HCT116 (cell line): ENCODE measurements around the gene IQCK. TPM values are rescaled to one million over a fixed set of nuclear protein-coding genes. Genes with fewer than 3 reads are reported as not detected.

Experiments
- ATAC-seq: fragments of 200-7000 bp; cut with Tn5 transposase; 2 replicates; pipeline ENCODE4 v1.9.1; 2020; ENCODE audit warnings: mild to moderate bottlenecking, moderate library complexity
- BruUV-seq: library from RNA; stranded (reverse); fragments of 400-500 nt; replicated peaks from 2 replicates; lab custom pipeline; 2021; lab: Mats Ljungman, UMichigan
- CTCF ChIA-PET: fragments of 300-600 bp; sonication (Branson Sonifier 250); formaldehyde crosslinking; loops from one replicate; lab custom pipeline; 2021; ENCODE audit warnings: antibody characterized with exemption; lab: Charles Lee
- POLR2A ChIA-PET: fragments of 300-600, 350-600 bp; sonication (Branson Sonifier 250); formaldehyde crosslinking; loops from one replicate; lab custom pipeline; 2021; ENCODE audit warnings: antibody characterized with exemption; lab: Charles Lee
- RAD21 ChIA-PET, 2 experiments: fragments of 300-600 bp; sonication (Branson Sonifier 250); formaldehyde crosslinking; loops; one replicate each; lab custom pipeline; 2023; ENCODE audit warnings: low total read pairs in 2 of 2; ENCODE audit not compliant: uncharacterized antibody in 2 of 2, unreplicated experiment in 2 of 2, low non-redundant PET in 1 of 2; lab: Charles Lee
- DNase-seq: peaks from one replicate; pipeline ENCODE4 v3.0.0-alpha.2; 2010; ENCODE audit warnings: low read depth, low spot score
- H2AFZ ChIP-seq: fragments of 200-600 bp; shearing (Covaris generic), sonication (generic); 2 replicates; pipeline ENCODE4 v1.6.1; 2017; ENCODE audit warnings: low read depth, mixed run types, mixed read lengths, antibody characterized with exemption, low read length; ENCODE audit not compliant: poor library complexity, severe bottlenecking
- H3K27ac ChIP-seq: 2 replicates; pipeline ENCODE4 v1.5.1; 2012; ENCODE audit warnings: low read depth, low read length
- H3K27me3 ChIP-seq: fragments of 200-600 bp; sonication (generic); 2 replicates; pipeline ENCODE4 v1.6.1; 2016; ENCODE audit warnings: mixed run types, low read length, mixed read lengths; ENCODE audit not compliant: insufficient read depth
- H3K36me3 ChIP-seq, 2 experiments: fragments of 200-500 bp in 1 of 2; fragments of 200-600 bp in 1 of 2; sonication (Bioruptor generic) in 1 of 2; sonication (generic) in 1 of 2; 2 replicates each; pipeline versions ENCODE4 v1.5.1 to v1.6.1; 2014 to 2016; ENCODE audit warnings: low read length in 2 of 2, inconsistent platforms in 1 of 2, mixed read lengths in 1 of 2, mixed run types in 1 of 2; ENCODE audit not compliant: insufficient read depth in 2 of 2, control insufficient read depth in 1 of 2
- H3K4me1 ChIP-seq, 2 experiments: fragments of 200-600 bp in 1 of 2; sonication (generic) in 1 of 2; 2 replicates each; pipeline versions ENCODE4 v1.5.1 to v1.6.1; 2012 to 2017; ENCODE audit warnings: low read length in 2 of 2, inconsistent platforms in 1 of 2, mild to moderate bottlenecking in 1 of 2, mixed read lengths in 1 of 2, mixed run types in 1 of 2, moderate library complexity in 1 of 2; ENCODE audit not compliant: insufficient read depth in 2 of 2, control insufficient read depth in 1 of 2
- H3K4me2 ChIP-seq: fragments of 200-600 bp; sonication (generic); 2 replicates; pipeline ENCODE4 v1.6.1; 2017; ENCODE audit warnings: mixed run types, low read length, mixed read lengths
- H3K4me3 ChIP-seq, 2 experiments: fragments of 200-600 bp in 1 of 2; sonication (generic) in 1 of 2; replicated peaks in 1 of 2; 2 replicates each; pipeline ENCODE4 v1.5.1; 2011 to 2016; ENCODE audit warnings: low read length in 2 of 2, control low read depth in 1 of 2, low read depth in 1 of 2, mild to moderate bottlenecking in 1 of 2, mixed read lengths in 1 of 2, mixed run types in 1 of 2
- H3K79me2 ChIP-seq: fragments of 200-600 bp; sonication (generic); 2 replicates; pipeline ENCODE4 v1.6.1; 2017; ENCODE audit warnings: mild to moderate bottlenecking, mixed run types, low read length, moderate library complexity, mixed read lengths; ENCODE audit not compliant: insufficient read depth
- H3K9ac ChIP-seq: fragments of 200-600 bp; sonication (generic); 2 replicates; pipeline ENCODE4 v1.6.1; 2016; ENCODE audit warnings: low read length, mixed read lengths
- H3K9me2 ChIP-seq: fragments of 200-600 bp; sonication (generic), shearing (Covaris generic); 2 replicates; pipeline ENCODE4 v1.6.1; 2017; ENCODE audit warnings: mixed run types, mild to moderate bottlenecking, moderate library complexity; ENCODE audit not compliant: insufficient read depth
- H3K9me3 ChIP-seq, 2 experiments: fragments of 200-500 bp in 1 of 2; fragments of 200-600 bp in 1 of 2; sonication (Bioruptor generic) in 1 of 2; sonication (generic) in 1 of 2; 2 replicates each; pipeline ENCODE4 v1.6.1; 2014 to 2017; ENCODE audit warnings: low read length in 2 of 2, mixed read lengths in 2 of 2, inconsistent platforms in 1 of 2, low read depth in 1 of 2, mild to moderate bottlenecking in 1 of 2, mixed run types in 1 of 2, moderate library complexity in 1 of 2; ENCODE audit not compliant: control insufficient read depth in 1 of 2, insufficient read depth in 1 of 2
- H4K20me1 ChIP-seq: fragments of 200-600 bp; sonication (generic), shearing (Covaris generic); 2 replicates; pipeline ENCODE4 v1.6.1; 2017; ENCODE audit warnings: mixed run types, mild to moderate bottlenecking, moderate library complexity; ENCODE audit not compliant: insufficient read depth
- CTCF ChIP-seq, 3 experiments: fragments of 200-600 bp in 1 of 3; sonication (generic) in 1 of 3; IDR thresholded peaks in 2 of 3; conservative IDR thresholded peaks in 1 of 3; 2 replicates each; pipeline ENCODE4 v1.5.1; 2012 to 2017; ENCODE audit warnings: low read depth in 2 of 3, low read length in 2 of 3, antibody characterized with exemption in 1 of 3, borderline replicate concordance in 1 of 3, control low read depth in 1 of 3, mild to moderate bottlenecking in 1 of 3, mixed read lengths in 1 of 3, mixed run types in 1 of 3, moderate library complexity in 1 of 3; ENCODE audit not compliant: insufficient read depth in 1 of 3
- ELF1 ChIP-seq: IDR thresholded peaks from 2 replicates; pipeline ENCODE4 v1.6.1; 2012; ENCODE audit warnings: low read depth, borderline replicate concordance
- EZH2 ChIP-seq: fragments of 200-600 bp; sonication (generic); IDR thresholded peaks from 2 replicates; pipeline ENCODE4 v1.6.1; 2017; ENCODE audit warnings: antibody characterized with exemption, mixed run types
- MAX ChIP-seq: IDR thresholded peaks from 2 replicates; pipeline ENCODE4 v1.6.1; 2012
- POLR2A ChIP-seq: IDR thresholded peaks from 2 replicates; pipeline ENCODE4 v1.7.0; 2011; ENCODE audit warnings: borderline replicate concordance; ENCODE audit not compliant: insufficient read depth, insufficient read length; ENCODE audit errors: extremely low read depth
- POLR2AphosphoS5 ChIP-seq: IDR thresholded peaks from 2 replicates; pipeline ENCODE4 v1.6.1; 2011; ENCODE audit warnings: mild to moderate bottlenecking, low read depth, low read length, moderate library complexity
- SP1 ChIP-seq: IDR thresholded peaks from 2 replicates; pipeline ENCODE4 v1.6.1; 2012; ENCODE audit warnings: low read depth
- TCF7L2 ChIP-seq: IDR thresholded peaks from 2 replicates; pipeline ENCODE4 v1.7.0; 2011; ENCODE audit warnings: borderline replicate concordance, inconsistent platforms; ENCODE audit not compliant: insufficient read depth, insufficient read length; ENCODE audit errors: extremely low read depth
- intact Hi-C: fragments of 100-400 bp; cut with micrococcal nuclease; formaldehyde crosslinking; loops from 2 replicates; pipeline ENCODE4 v1.10.0; 2022
- total RNA-seq: library from RNA; stranded (reverse); gene quantifications from one replicate; pipeline ENCODE4 v1.2.1, GENCODE V29; 2021; ENCODE audit not compliant: unreplicated experiment

The IQCK gene
- total RNA-seq, 1 experiment from 2014 or later: 11.8 TPM

- Histone ChIP-seq H3K4me2 (no peak overlapping the region), H4K20me1 (no peaks in the 10 kb centered on the region), H3K9me3 (no peaks in the 10 kb centered on the region), H3K9me2 (no peaks in the 10 kb centered on the region), H3K79me2 (no peaks in the 10 kb centered on the region), H3K9ac (no peak overlapping the region), H3K27me3 (no peaks in the 10 kb centered on the region), H3K27ac (no peak overlapping the region), H3K4me1 (no peaks in the 10 kb centered on the region), H3K4me3 (no peak overlapping the region), H3K36me3 (no peaks in the 10 kb centered on the region), H2AFZ (no peak overlapping the region)
- intact Hi-C loops: no loop called here
- no peak for TF ChIP-seq MAX
- no peak for TF ChIP-seq TCF7L2
- no peak for TF ChIP-seq POLR2A
- no TSS peak for BruUV-seq
- ChIA-PET CTCF (no interaction called here), RAD21 (no interaction called here), POLR2A (interaction anchor here (0.5 kb wide), 1 partner anchor 78 kb away, joined by 3 read pairs; no protein-coding TSS in a partner anchor)
- DNase-seq: no peak
- ATAC-seq: no peak
These were observed 143.1 kb downstream of the IQCK start for GRCh38 chr16:19861133-19861532.

GRCh38 chr16:19861811-19862327 is 143.8 kb downstream of the IQCK start:
- no peaks in the 10 kb centered on the region for H3K27me3 ChIP-seq
- no peaks in the 10 kb centered on the region for H4K20me1 ChIP-seq
- CTCF ChIA-PET: interaction anchor here (1.2 kb wide), 1 partner anchor 23 kb away, joined by 3 read pairs; the partner anchor contains the start of gene GPRC5B
- no peaks in the 10 kb centered on the region for H3K4me1 ChIP-seq
- no peak overlapping the region for H3K27ac ChIP-seq
- H3K4me3 ChIP-seq: no peak overlapping the region
- no peaks in the 10 kb centered on the region for H3K9me3 ChIP-seq
- DNase-seq (no peak), ATAC-seq (no peak)
- POLR2A ChIA-PET: no interaction called here
- TF ChIP-seq POLR2AphosphoS5 (no peak), EZH2 (no peak), ELF1 (no peak), CTCF (IDR thresholded peaks at IDR 0.05 in 2 of 3, conservative IDR thresholded peaks at IDR 0.05 in 1 of 3; ENCODE audit: borderline replicate concordance in 1 of 3, insufficient read depth in 1 of 3, low read depth in 2 of 3, low read length in 2 of 3) (no peak), SP1 (no peak)
- H3K36me3 ChIP-seq: no peaks in the 10 kb centered on the region
- no peak overlapping the region for H3K4me2 ChIP-seq
- H2AFZ ChIP-seq: no peak overlapping the region
- intact Hi-C loops: no loop called here
- BruUV-seq: no TSS peak
- H3K79me2 ChIP-seq: no peaks in the 10 kb centered on the region
- H3K9ac ChIP-seq: no peak overlapping the region
- RAD21 ChIA-PET: no interaction called here
- no peaks in the 10 kb centered on the region for H3K9me2 ChIP-seq
